Osteoblast (primary cell): ENCODE results near the gene RB1. TPM values are rescaled to one million over a fixed set of nuclear protein-coding genes. Genes with fewer than 3 reads are reported as not detected.
"Not testable (repeated sequence)": the region's sequence is repeated elsewhere in the genome, so short reads cannot be mapped to it uniquely, and the experiment has no call there.

Experiments used
- DNase-seq: peaks from one replicate; pipeline ENCODE4 v3.0.0; 2011; ENCODE audit warnings: low spot score, mixed read lengths; ENCODE audit not compliant: insufficient read length; ENCODE audit errors: missing footprints
- H2AFZ ChIP-seq: 2 replicates; pipeline ENCODE4 v1.6.0; 2011; ENCODE audit warnings: mild to moderate bottlenecking, low read length
- H3K27ac ChIP-seq: 2 replicates; pipeline ENCODE4 v1.5.1; 2011; ENCODE audit warnings: mild to moderate bottlenecking, low read depth, low read length, moderate library complexity
- H3K27me3 ChIP-seq: 2 replicates; pipeline ENCODE4 v1.6.0; 2012; ENCODE audit warnings: mild to moderate bottlenecking, control low read depth, inconsistent platforms, low read length, moderate library complexity; ENCODE audit not compliant: insufficient read depth
- H3K36me3 ChIP-seq: 2 replicates; pipeline ENCODE4 v1.5.1; 2011; ENCODE audit warnings: mild to moderate bottlenecking, low read length, control low read depth, moderate library complexity; ENCODE audit not compliant: insufficient read depth
- H3K4me1 ChIP-seq: 2 replicates; pipeline ENCODE4 v1.5.1; 2011; ENCODE audit warnings: mild to moderate bottlenecking, low read length, control low read depth, moderate library complexity; ENCODE audit not compliant: insufficient read depth
- H3K4me2 ChIP-seq: 2 replicates; pipeline ENCODE4 v1.6.0; 2011; ENCODE audit warnings: mild to moderate bottlenecking, low read length; ENCODE audit not compliant: insufficient read depth
- H3K4me3 ChIP-seq: fragments of 200-600 bp; sonication (generic); 3 replicates; pipeline ENCODE4 v1.5.1; 2012; ENCODE audit warnings: mild to moderate bottlenecking, low read length, inconsistent platforms; ENCODE audit not compliant: insufficient read depth
- H3K79me2 ChIP-seq: 2 replicates; pipeline ENCODE4 v1.6.0; 2012; ENCODE audit warnings: mild to moderate bottlenecking, low read length, control low read depth, inconsistent platforms; ENCODE audit not compliant: insufficient read depth
- H3K9me3 ChIP-seq: 2 replicates; pipeline ENCODE4 v1.5.1; 2011; ENCODE audit warnings: low read depth, low read length, control low read depth
- H4K20me1 ChIP-seq: 2 replicates; pipeline ENCODE4 v1.6.0; 2012; ENCODE audit warnings: mild to moderate bottlenecking, low read length, control low read depth; ENCODE audit not compliant: insufficient read depth
- total RNA-seq: library from RNA; depleted of rRNA; stranded (reverse); fragments of >200 nt; gene quantifications from 2 replicates; pipeline ENCODE4 v1.2.3, GENCODE V29; 2012
- TF ChIP-seq, protein P1 (sequence below): IDR thresholded peaks from 2 replicates; pipeline ENCODE4 v1.5.1; 2011; ENCODE audit warnings: mild to moderate bottlenecking, low read depth, low read length, moderate library complexity; ENCODE audit errors: extremely low read depth

RB1 gene
- total RNA-seq, 1 donor: 33.3 TPM

DNA sequence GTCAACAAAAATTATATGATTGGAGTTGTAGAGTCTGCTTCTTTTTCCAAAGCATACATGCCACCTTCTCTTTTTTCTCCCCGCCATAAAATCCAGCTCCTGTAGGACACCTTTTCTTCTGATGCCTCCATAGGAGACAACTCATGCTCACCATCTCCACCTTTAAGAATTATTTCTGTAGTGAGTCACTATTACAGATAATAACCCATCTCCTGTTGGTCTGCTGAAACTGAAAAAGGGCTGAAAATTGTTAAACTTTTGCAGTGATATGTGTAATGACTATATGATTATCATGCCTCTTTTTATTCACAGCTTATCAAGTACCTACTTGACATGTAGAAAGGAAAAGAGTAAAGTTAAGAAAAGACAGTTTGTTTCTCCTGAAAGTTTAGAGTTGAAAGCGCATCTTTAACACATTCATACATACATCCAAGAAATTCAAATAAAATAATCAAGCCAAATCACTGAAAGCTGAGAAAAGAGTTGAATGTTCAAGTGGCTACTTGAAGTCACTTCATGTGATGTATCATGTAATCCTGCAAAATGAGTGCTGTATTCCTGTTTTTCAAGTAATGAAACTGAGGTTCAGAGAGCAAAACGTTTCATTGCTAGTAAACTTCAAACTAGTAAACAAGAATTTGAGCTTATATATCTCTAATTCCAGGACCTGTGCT lies 144.9 kb downstream of the RB1 start:
- no peaks in the 10 kb centered on the region for H3K9me3 ChIP-seq
- DNase-seq: no peak
- peaks cover 20% of the 10 kb centered on the region for H3K79me2 ChIP-seq
- H3K4me3 ChIP-seq: no peak overlapping the region
- no peak overlapping the region for H2AFZ ChIP-seq
- peak overlapping the region; percentile 50 for H3K27ac ChIP-seq
- H4K20me1 ChIP-seq: no peaks in the 10 kb centered on the region
- H3K36me3 ChIP-seq: peaks cover 3% of the 10 kb centered on the region
- TF ChIP-seq, protein P1, sequence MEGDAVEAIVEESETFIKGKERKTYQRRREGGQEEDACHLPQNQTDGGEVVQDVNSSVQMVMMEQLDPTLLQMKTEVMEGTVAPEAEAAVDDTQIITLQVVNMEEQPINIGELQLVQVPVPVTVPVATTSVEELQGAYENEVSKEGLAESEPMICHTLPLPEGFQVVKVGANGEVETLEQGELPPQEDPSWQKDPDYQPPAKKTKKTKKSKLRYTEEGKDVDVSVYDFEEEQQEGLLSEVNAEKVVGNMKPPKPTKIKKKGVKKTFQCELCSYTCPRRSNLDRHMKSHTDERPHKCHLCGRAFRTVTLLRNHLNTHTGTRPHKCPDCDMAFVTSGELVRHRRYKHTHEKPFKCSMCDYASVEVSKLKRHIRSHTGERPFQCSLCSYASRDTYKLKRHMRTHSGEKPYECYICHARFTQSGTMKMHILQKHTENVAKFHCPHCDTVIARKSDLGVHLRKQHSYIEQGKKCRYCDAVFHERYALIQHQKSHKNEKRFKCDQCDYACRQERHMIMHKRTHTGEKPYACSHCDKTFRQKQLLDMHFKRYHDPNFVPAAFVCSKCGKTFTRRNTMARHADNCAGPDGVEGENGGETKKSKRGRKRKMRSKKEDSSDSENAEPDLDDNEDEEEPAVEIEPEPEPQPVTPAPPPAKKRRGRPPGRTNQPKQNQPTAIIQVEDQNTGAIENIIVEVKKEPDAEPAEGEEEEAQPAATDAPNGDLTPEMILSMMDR: no peak
- peak overlapping the region; percentile 59 for H3K4me2 ChIP-seq
- H3K27me3 ChIP-seq: no peaks in the 10 kb centered on the region
- H3K4me1 ChIP-seq: peaks cover 29% of the 10 kb centered on the region

DNA sequence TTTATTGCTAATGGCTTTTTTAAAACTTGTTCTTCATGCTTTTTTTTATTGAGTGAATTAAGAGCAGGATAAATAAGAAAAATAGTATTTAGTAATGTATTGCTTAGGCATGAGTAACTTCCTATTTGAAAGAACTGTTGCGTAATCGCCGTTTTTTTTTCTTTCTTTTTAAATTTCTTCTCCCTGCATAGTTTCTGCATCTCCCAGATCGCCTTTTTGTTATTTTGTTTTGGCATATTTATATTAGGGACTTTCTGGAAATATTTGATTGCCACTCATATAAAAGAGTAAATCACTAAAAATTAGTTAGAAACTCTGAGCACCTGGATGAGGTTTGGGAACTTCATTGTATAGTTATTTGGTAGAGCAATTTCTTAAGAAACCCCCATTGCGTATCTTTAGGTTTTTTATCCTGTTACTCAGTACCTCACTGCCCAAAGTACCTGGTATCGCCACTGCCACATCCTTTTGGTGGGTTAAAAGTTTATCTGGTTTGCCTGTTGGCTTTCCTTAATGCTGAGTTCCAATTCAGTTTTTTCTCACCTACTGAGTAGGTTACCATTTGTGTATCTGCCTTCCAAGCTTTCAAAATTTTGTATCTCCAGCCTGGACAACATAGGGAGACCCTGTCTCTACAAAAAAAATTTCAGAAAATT lies 145.5 kb downstream of the RB1 start:
- peaks cover 21% of the 10 kb centered on the region for H3K79me2 ChIP-seq
- TF ChIP-seq, protein P1: no peak
- peak overlapping the region; percentile 8 for H3K4me3 ChIP-seq
- no peaks in the 10 kb centered on the region for H3K27me3 ChIP-seq
- peaks cover 29% of the 10 kb centered on the region for H3K4me1 ChIP-seq
- H3K36me3 ChIP-seq: peaks cover 6% of the 10 kb centered on the region
- H2AFZ ChIP-seq: no peak overlapping the region
- no peaks in the 10 kb centered on the region for H3K9me3 ChIP-seq
- H4K20me1 ChIP-seq: no peaks in the 10 kb centered on the region
- peak overlapping the region; percentile 59 for H3K4me2 ChIP-seq
- H3K27ac ChIP-seq: peak overlapping the region; percentile 50
- no peak for DNase-seq

DNA sequence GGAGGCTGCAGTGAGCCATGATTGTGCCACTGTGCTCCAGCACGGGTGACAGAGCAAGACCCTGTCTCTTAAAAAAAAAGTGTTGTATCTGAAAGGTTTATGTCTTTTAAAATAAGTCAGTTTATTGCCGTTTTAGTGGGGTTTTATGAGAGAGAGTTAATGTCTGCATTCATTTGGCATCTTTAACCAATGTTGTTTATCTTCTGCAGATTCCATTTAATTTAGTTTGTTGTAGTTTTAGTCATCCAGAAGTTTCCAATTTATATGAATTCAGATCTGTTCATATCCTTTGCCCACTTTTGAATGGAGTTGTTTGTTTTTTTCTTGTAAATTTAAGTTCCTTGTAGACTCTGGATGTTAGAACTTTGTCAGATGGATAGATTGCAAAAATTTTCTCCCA lies 146.1 kb downstream of the RB1 start:
- Histone ChIP-seq H3K4me2 (peak overlapping the region; percentile 59), H3K4me3 (no peak overlapping the region), H3K4me1 (peaks cover 29% of the 10 kb centered on the region), H3K27me3 (no peaks in the 10 kb centered on the region), H3K36me3 (peaks cover 10% of the 10 kb centered on the region), H3K27ac (peak overlapping the region; percentile 50), H3K9me3 (no peaks in the 10 kb centered on the region), H3K79me2 (peaks cover 21% of the 10 kb centered on the region), H2AFZ (no peak overlapping the region), H4K20me1 (no peaks in the 10 kb centered on the region)
- TF ChIP-seq, protein P1: no peak
- DNase-seq: no peak

DNA sequence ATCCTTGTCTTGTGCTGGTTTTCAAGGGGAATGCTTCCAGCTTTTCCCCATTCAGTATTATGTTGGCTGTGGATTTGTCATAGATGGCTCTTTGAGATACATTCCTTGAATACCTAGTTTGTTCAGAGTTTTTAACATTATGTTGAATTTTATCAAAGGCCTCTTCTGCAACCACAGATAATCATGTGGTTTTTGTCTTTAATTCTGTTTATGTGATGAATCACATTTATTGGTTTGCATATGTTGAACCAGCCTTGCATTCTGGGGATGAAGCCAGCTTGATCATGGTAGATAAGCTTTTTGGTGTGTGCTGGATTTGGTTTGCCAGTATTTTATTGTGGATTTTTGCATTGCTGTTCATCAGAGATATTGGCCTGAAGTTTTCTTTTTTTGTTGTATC lies 147.6 kb downstream of the RB1 start:
- not testable (repeated sequence) for DNase-seq, H2AFZ ChIP-seq, H3K27me3 ChIP-seq, H3K4me3 ChIP-seq, H3K9me3 ChIP-seq, H4K20me1 ChIP-seq, H3K27ac ChIP-seq, H3K4me2 ChIP-seq
- Histone ChIP-seq H3K36me3 (peaks cover 12% of the 10 kb centered on the region), H3K79me2 (peaks cover 21% of the 10 kb centered on the region), H3K4me1 (peaks cover 27% of the 10 kb centered on the region)
